DMS153 treated with DMSO at 0.1 percent for 48 hours (cell line): ENCODE data around the gene UBA5.
A peak's percentile ranks its signal among the peaks of the same experiment; 100 is the strongest.

Source experiments
- DNase-seq: peaks from one replicate; lab custom pipeline; 2025; ENCODE audit not compliant: unreplicated experiment; lab: John Stamatoyannopoulos, UW

The UBA5 gene

DNA sequence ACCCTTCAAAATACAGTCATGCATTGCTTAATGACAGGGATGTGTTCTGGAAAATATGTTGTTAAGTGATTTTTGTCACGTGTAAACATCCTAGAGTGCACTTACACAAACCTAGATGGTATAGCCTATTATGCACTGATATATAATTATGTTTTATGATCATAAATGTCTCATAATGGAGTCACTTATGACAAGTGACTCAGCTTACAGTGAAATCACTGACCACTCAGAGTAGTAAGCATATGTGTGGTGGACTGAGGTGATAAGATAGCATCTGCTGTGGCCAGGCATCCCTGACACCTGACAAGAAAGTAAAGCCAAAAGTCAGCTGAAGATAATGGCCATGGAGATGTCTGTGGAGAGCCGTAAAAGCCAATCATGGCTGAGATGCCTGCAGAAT is 5.9 kb upstream of the UBA5 start:
- no peak for DNase-seq

DNA sequence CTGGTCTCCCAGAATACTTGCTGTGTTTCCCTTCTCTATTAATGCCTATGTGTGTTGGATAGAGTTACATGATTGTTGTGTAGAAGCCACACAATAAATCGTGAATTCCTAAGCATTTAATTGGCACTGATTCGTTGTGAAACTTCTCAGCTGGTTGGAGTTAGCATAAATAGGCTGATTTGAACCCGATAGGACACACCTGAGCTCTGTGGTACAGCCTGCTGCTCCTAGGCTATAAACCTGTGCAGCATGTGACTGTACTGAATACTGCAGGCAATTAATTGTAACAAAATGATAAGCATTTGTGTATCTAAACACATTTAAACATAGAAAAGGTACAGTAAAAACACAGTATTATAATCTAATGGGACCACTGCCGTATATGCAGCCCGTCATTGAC is 5.4 kb upstream of the UBA5 start:
- no peak for DNase-seq

- DNase-seq, result no peak
These were observed 4.7 kb upstream of the UBA5 start for GRCh38 chr3:132655471-132655870.

DNA sequence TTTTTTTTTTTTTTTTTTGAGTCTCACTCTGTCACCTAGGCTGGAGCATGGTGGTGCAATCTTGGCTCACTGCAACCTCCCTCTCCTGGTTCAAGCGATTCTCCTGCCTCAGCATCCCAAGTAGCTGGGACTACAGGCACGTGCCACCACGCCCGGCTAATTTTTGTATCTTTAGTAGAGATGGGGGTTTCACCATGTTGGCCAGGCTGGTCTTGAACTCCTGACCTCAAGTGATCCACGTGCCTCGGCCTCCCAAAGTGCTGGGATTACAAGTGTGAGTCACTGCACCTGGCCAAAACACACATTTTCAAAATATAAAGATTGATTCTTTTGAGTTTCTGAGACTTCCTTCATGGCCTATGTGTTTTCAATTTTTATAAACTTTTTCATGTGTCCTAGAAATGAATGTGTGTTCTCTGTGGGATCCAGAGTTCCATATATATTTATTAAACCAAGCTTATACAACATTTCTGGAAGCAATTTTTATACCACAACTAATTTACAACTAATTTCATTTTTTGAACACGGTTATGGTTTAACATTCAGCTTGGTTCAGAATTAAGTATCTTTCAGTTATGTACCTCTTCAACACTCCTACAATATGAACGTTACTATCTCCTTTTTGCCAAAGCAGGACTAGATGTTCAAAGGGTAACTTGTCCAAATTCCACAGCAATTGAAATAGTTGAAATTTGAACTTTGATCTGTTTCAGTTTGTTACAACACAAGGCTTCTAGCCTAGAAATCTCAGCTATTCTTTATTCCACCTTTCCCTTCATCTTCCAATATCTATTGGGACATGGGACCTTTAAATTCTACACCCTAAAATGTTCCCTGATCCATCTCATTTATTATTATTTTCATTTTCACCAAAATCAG is 2.0 kb upstream of the UBA5 start:
- DNase-seq, result no peak

GRCh38 chr3:132659000-132659364 is 1.1 kb upstream of the UBA5 start:
- DNase-seq, result no peak

GRCh38 chr3:132659365-132660051 is 621 bp upstream of the UBA5 start, which contains the start of gene ACAD11:
TSS of gene ACAD11 (minus strand) at chr3:132659809. CDS start at chr3:132659751, 58 bp downstream.
- peak; percentile 10 for DNase-seq

DNA sequence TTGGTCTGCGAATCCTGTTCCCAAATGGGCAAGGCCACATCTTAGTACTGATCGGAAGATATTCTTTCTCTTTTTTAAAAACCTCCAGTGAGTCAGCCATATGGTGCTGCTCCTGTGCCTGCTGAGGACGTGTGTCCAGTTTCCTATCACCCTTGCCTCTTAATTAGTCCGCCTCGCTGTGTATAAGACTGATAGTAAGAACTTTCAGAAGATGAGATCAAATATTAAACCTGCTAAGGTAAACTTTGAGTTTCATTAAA is 612 bp downstream of the UBA5 start:
- DNase-seq, result no peak

- no peak for DNase-seq
These were observed 972 bp downstream of the UBA5 start for GRCh38 chr3:132661101-132661500.

DNA sequence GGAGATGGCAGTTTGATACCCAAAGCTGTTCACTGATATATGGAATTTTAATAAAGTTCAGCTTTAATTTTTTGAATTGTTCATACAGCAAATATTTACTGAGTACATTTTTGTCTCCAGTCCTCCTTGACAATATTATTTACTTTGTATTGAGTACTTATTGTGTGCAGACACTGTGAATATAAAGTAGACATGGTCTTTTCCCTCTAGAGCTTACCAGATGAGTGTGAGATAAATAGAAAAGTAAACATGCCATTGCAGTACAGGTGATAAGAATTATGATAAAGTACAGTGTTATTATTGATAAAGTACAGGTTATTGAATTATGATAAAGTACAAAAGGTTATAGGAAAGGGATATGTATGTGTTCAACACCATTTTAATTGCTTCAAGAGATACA is 2.1 kb downstream of the UBA5 start:
- DNase-seq, result no peak

- no peak for DNase-seq
These were observed 5.2 kb downstream of the UBA5 start for GRCh38 chr3:132665230-132665745.

DNA sequence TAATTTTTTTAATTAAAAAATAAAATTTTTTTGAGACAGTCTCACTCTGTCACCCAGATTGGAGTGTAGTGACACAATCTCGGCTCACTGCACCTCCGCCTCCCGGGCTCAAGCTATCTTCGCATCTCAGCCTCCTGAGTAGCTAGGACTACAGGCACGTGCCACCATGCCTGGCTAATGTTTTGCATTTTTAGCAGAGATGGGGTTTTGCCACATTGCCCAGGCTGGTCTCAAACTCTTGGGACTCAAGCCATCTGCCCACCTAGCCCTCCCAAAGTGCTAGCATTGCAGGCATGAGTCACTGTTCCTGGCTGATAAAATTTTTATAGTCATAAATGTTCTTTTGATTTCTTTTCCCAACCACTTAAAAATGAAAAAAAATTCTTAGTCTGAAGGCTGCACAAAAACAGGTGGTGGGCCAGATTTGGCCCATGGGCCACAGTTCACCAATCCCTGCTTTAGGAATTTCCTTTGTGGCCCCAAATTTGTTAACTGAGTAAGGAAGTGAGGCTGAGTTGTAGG is 9.2 kb downstream of the UBA5 start:
- no peak for DNase-seq

GRCh38 chr3:132675408-132675807 is 15.3 kb downstream of the UBA5 start:
- DNase-seq, result no peak

- DNase-seq, result no peak
These were observed 19.8 kb downstream of the UBA5 start for GRCh38 chr3:132679911-132680310.

DNA sequence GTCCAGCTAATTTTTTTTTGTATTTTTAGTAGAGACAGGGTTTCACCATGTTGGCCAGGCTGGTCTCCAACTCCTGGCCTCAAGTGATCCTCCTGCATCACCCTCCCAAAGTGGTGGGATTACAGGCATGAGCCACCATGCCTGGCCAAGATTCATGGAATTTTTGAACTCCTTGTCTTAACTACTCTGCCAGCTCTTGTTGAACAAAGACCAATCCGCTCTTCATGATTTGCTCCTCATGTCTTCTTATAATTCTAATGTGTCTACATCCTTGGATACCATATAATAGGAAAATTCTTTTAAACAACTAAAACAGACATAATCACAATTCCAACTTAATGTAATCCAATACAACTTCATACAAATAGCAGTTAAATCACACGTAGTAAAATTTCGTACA is 21.3 kb downstream of the UBA5 start:
- DNase-seq, result no peak

DNA sequence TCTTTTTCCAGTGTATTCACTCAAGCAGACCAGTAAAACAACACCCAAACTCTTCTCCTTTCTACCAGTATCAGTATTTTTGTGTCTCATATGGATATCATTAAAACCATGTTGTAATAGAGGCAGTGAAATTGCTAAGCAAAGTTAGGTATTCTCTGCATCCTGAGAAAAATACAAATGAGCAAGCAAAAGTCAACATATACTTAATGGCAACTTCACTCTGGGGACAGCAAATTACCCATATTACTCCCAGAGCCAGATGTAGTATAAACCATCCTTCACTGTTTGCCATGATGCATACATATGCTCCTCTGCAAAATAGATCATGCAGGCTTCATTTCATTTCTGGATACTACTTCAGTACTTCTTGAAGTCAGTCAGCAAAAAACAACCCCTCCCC is 22.1 kb downstream of the UBA5 start:
- DNase-seq, result no peak

GRCh38 chr3:132690040-132690439 is 29.9 kb downstream of the UBA5 start:
- no peak for DNase-seq

GRCh38 chr3:132694991-132695390 is 34.9 kb downstream of the UBA5 start:
- no peak for DNase-seq

GRCh38 chr3:132695422-132695821 is 35.3 kb downstream of the UBA5 start:
- no peak for DNase-seq

DNA sequence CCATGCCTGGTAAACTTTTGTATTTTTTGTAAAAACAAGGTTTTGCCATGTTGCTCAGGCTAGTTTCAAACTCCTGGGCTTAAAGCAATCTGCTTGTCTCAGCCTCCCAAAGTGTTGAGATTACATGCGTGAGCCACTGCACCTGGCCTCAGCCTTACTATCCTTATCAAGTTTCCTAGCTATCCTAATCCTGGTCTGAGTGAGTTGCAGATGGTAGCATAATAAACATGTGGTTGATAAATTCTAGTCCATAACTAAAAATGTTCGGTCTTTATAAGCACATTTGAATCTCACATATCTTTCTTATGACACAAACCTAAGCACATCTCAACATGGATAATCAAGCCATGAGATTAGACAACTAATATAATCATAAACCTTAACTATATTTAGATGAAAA is 43.6 kb downstream of the UBA5 start:
- DNase-seq, result no peak

DNA sequence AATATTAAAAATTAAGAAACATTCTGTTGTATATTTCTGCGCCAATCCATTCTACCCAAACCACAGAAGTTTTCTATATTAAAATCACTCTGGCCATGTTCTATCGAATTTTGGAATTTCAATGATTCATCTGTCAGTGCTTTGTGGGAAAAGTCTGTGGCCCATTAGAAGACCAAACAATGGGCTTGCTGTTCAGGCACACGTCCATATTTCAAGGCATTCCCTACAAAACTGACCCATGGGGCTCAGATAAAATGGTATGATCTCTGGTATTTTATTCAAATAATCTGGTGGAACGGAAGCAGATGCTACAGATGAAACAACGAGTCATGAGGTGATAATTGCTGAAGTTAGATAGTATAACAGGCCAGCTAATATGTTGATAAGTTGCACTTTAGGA is 49.6 kb downstream of the UBA5 start:
- no peak for DNase-seq

DNA sequence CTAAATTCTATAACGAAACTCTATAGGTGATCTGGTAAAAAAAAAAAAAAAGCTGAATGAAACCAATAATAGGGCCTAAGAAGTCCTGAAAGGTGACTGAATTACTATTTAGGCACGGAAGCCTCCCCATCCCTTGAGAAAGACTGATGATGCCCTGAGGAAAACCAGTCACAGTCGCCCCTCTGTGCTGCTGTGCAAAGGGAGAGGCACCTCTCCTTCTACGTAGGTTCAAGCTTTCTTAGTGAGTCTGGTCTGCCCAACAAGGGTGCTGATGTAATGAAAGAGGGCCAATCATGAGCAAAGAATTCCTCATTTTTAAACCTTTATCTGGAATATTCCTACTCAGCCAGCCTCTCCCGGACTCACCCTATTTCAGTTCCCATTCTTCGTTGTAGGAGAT is 50.2 kb downstream of the UBA5 start:
- DNase-seq, result no peak

GRCh38 chr3:132713977-132714727 is 54.0 kb downstream of the UBA5 start:
- DNase-seq, result no peak
